H1 (cell line): ENCODE data around the gene CCBE1. TPM values are rescaled to one million over a fixed set of nuclear protein-coding genes. Genes with fewer than 3 reads are reported as not detected.

Experiments
- CTCF ChIA-PET: fragments of 300-600 bp; sonication (Branson Sonifier 250); formaldehyde crosslinking; loops from one replicate; lab custom pipeline; 2021; ENCODE audit not compliant: partially characterized antibody; lab: Charles Lee
- POLR2A ChIA-PET: fragments of 300-600 bp; sonication (Branson Sonifier 250); formaldehyde crosslinking; loops from one replicate; lab custom pipeline; 2021; ENCODE audit warnings: inconsistent platforms; ENCODE audit not compliant: partially characterized antibody; lab: Charles Lee
- DNase-seq, 2 experiments: peaks; one replicate each; pipeline versions ENCODE4 v3.0.0 to v3.0.0-alpha.2; 2010 to 2022; ENCODE audit warnings: low spot score in 2 of 2, low read depth in 1 of 2, mixed read lengths in 1 of 2
- FAIRE-seq: peaks from 2 replicates; lab custom pipeline; 2011; peaks lifted over from hg19 to GRCh38; lab: Jason Lieb, UNC
- H2AFZ ChIP-seq: 2 replicates; pipeline ENCODE4 v1.8.1; 2012; ENCODE audit warnings: low read length, inconsistent platforms
- H2AK5ac ChIP-seq: 2 replicates; pipeline ENCODE4 v1.6.1; 2013; ENCODE audit warnings: low read depth, low read length
- H2BK120ac ChIP-seq: replicated peaks from 2 replicates; pipeline ENCODE3; 2013; ENCODE audit warnings: low read depth, low read length, inconsistent platforms
- H2BK12ac ChIP-seq: 2 replicates; pipeline ENCODE4 v1.6.1; 2013; ENCODE audit warnings: low read depth, low read length
- H2BK15ac ChIP-seq: 2 replicates; pipeline ENCODE4 v1.6.1; 2013; ENCODE audit warnings: low read length
- H2BK20ac ChIP-seq: 2 replicates; pipeline ENCODE4 v1.6.1; 2013; ENCODE audit warnings: low read length
- H2BK5ac ChIP-seq: 2 replicates; pipeline ENCODE4 v1.6.1; 2013; ENCODE audit warnings: low read depth, low read length
- H3K14ac ChIP-seq: 2 replicates; pipeline ENCODE4 v1.6.1; 2013; ENCODE audit warnings: inconsistent platforms; ENCODE audit not compliant: insufficient read length
- H3K18ac ChIP-seq: 2 replicates; pipeline ENCODE4 v1.6.1; 2013; ENCODE audit warnings: low read length; ENCODE audit errors: extremely low read depth
- H3K23ac ChIP-seq: 2 replicates; pipeline ENCODE4 v1.6.1; 2013; ENCODE audit warnings: inconsistent platforms; ENCODE audit not compliant: insufficient read length
- H3K23me2 ChIP-seq: 2 replicates; pipeline ENCODE4 v1.6.1; 2013; ENCODE audit warnings: low read depth, low read length
- H3K27ac ChIP-seq: 2 replicates; pipeline ENCODE4 v1.6.1; 2011; ENCODE audit warnings: low read depth, low read length, inconsistent platforms
- H3K27me3 ChIP-seq, 4 experiments: replicated peaks in 1 of 4; 1 replicate in 1 of 4; 2 replicates in 3 of 4; pipeline versions ENCODE4 v1.6.1 to v1.8.1; 2011 to 2013; ENCODE audit warnings: low read length in 3 of 4, mild to moderate bottlenecking in 3 of 4, inconsistent platforms in 2 of 4, mixed read lengths in 2 of 4, moderate library complexity in 1 of 4; ENCODE audit not compliant: control insufficient read depth in 3 of 4, insufficient read depth in 3 of 4; ENCODE audit errors: extremely low read depth in 1 of 4
- H3K36me3 ChIP-seq, 4 experiments: 2 replicates each; pipeline versions ENCODE4 v1.6.1 to v1.8.1; 2011 to 2013; ENCODE audit warnings: mild to moderate bottlenecking in 4 of 4, low read length in 3 of 4, moderate library complexity in 2 of 4, control low read depth in 1 of 4, inconsistent platforms in 1 of 4; ENCODE audit not compliant: insufficient read depth in 4 of 4, control insufficient read depth in 2 of 4
- H3K4ac ChIP-seq: replicated peaks from 2 replicates; pipeline ENCODE3; 2013; ENCODE audit warnings: low read length, low read depth, mixed read lengths, inconsistent platforms; ENCODE audit not compliant: insufficient read length
- H3K4me1 ChIP-seq, 4 experiments: replicated peaks in 1 of 4; 1 replicate in 1 of 4; 2 replicates in 3 of 4; pipeline versions ENCODE4 v1.6.1 to v1.8.1; 2011 to 2013; ENCODE audit warnings: low read length in 3 of 4, inconsistent platforms in 2 of 4, mixed read lengths in 1 of 4; ENCODE audit not compliant: insufficient read depth in 4 of 4, control insufficient read depth in 3 of 4
- H3K4me2 ChIP-seq, 2 experiments: 2 replicates each; pipeline versions ENCODE4 v1.6.1 to v1.8.1; 2011 to 2013; ENCODE audit warnings: low read depth in 2 of 2, low read length in 2 of 2, control low read depth in 1 of 2, inconsistent platforms in 1 of 2, mild to moderate bottlenecking in 1 of 2; ENCODE audit not compliant: insufficient read depth in 1 of 2
- H3K4me3 ChIP-seq, 4 experiments: fragments of 200-600, 300-600 bp in 1 of 4; sonication (generic), shearing (Covaris generic), sonication (Bioruptor Twin) in 1 of 4; 2 replicates each; pipeline versions ENCODE4 v1.5.1 to v1.8.1; 2011 to 2016; ENCODE audit warnings: low read length in 4 of 4, low read depth in 3 of 4, control low read depth in 2 of 4, inconsistent platforms in 2 of 4, mild to moderate bottlenecking in 2 of 4, mixed read lengths in 1 of 4, moderate library complexity in 1 of 4; ENCODE audit not compliant: insufficient read depth in 2 of 4; ENCODE audit errors: extremely low read depth in 1 of 4
- H3K56ac ChIP-seq: replicated peaks from 2 replicates; pipeline ENCODE3; 2013; ENCODE audit warnings: low read depth, mild to moderate bottlenecking, mixed read lengths, low read length, inconsistent platforms; ENCODE audit not compliant: insufficient read length
- H3K79me1 ChIP-seq: 2 replicates; pipeline ENCODE4 v1.6.1; 2013; ENCODE audit warnings: low read depth, low read length, control low read depth
- H3K79me2 ChIP-seq, 2 experiments: 2 replicates each; pipeline versions ENCODE4 v1.6.1 to v1.8.1; 2012 to 2013; ENCODE audit warnings: low read length in 2 of 2, mild to moderate bottlenecking in 2 of 2, inconsistent platforms in 1 of 2; ENCODE audit not compliant: insufficient read depth in 2 of 2, control insufficient read depth in 1 of 2
- H3K9ac ChIP-seq, 4 experiments: replicated peaks in 1 of 4; 1 replicate in 1 of 4; 2 replicates in 3 of 4; pipeline versions ENCODE4 v1.6.1 to v1.8.1; 2011 to 2013; ENCODE audit warnings: low read depth in 3 of 4, low read length in 3 of 4, control low read depth in 2 of 4, mild to moderate bottlenecking in 2 of 4, moderate library complexity in 2 of 4, inconsistent platforms in 1 of 4; ENCODE audit errors: extremely low read depth in 1 of 4
- H3K9me3 ChIP-seq, 2 experiments: 2 replicates each; pipeline versions ENCODE4 v1.6.1 to v1.8.1; 2012 to 2013; ENCODE audit warnings: mild to moderate bottlenecking in 2 of 2, moderate library complexity in 2 of 2, control low read depth in 1 of 2, inconsistent platforms in 1 of 2, low read depth in 1 of 2, low read length in 1 of 2, mixed read lengths in 1 of 2; ENCODE audit not compliant: insufficient read depth in 2 of 2
- H4K20me1 ChIP-seq, 2 experiments: replicated peaks in 1 of 2; 2 replicates each; pipeline versions ENCODE3 to v1.8.1; 2011 to 2013; ENCODE audit warnings: inconsistent platforms in 2 of 2, low read length in 2 of 2, mild to moderate bottlenecking in 1 of 2; ENCODE audit not compliant: insufficient read depth in 2 of 2, control insufficient read depth in 1 of 2
- H4K5ac ChIP-seq: 2 replicates; pipeline ENCODE4 v1.6.1; 2013; ENCODE audit warnings: low read length, low read depth, mixed read lengths, inconsistent platforms; ENCODE audit not compliant: insufficient read length
- H4K8ac ChIP-seq: 2 replicates; pipeline ENCODE4 v1.8.0; 2013; ENCODE audit warnings: mild to moderate bottlenecking, moderate library complexity, low read length, inconsistent platforms; ENCODE audit not compliant: insufficient read depth; ENCODE audit errors: extremely low read depth
- H4K91ac ChIP-seq: replicated peaks from 2 replicates; pipeline ENCODE3; 2013; ENCODE audit warnings: low read length, mixed read lengths, inconsistent platforms; ENCODE audit not compliant: insufficient read length
- BACH1 ChIP-seq: IDR thresholded peaks from 2 replicates; pipeline ENCODE4 v1.6.1; 2012; ENCODE audit warnings: low read length, improper control_type of control experiment
- GABPA ChIP-seq: IDR thresholded peaks from 2 replicates; pipeline ENCODE4 v1.6.1; 2011; ENCODE audit warnings: mild to moderate bottlenecking, low read length, moderate library complexity, borderline replicate concordance; ENCODE audit not compliant: insufficient read depth
- POU5F1 ChIP-seq: IDR thresholded peaks from 2 replicates; pipeline ENCODE4 v1.6.1; 2011; ENCODE audit warnings: low read depth, mild to moderate bottlenecking, low read length, moderate library complexity
- RFX5 ChIP-seq: IDR thresholded peaks from 2 replicates; pipeline ENCODE4 v1.6.1; 2011; ENCODE audit warnings: low read depth, low read length, improper control_type of control experiment, borderline replicate concordance
- WGBS, 2 experiments: shearing (Covaris generic) in 1 of 2; methylation state at CpG; one replicate each; pipeline versions ENCODE4 v1.1.6 to v1.1.7; 2013 to 2015; ENCODE audit warnings: low lambda C conversion rate in 2 of 2, mixed read lengths in 2 of 2, inconsistent platforms in 1 of 2, low coverage in 1 of 2, missing lambda C conversion rate in 1 of 2; ENCODE audit not compliant: insufficient replicate concordance in 2 of 2, insufficient coverage in 1 of 2, insufficient read length in 1 of 2; ENCODE audit errors: extremely low coverage in 1 of 2, missing lambda C conversion rate in 1 of 2; 5-methylcytosine and 5-hydroxymethylcytosine counted together
- polyA plus RNA-seq, 7 experiments: library from polyadenylated mRNA; depleted of rRNA in 3 of 7; stranded (reverse) in 5 of 7; unstranded in 2 of 7; fragments of >200 nt in 5 of 7; fragments of 200-250 nt in 2 of 7; gene quantifications; 1 replicate in 5 of 7; 2 replicates in 1 of 7; 4 replicates in 1 of 7; pipeline versions ENCODE4 v1.2.1 to v1.2.3, GENCODE V29; 2011 to 2013; ENCODE audit warnings: missing spikeins in 2 of 7, mixed read lengths in 2 of 7
- total RNA-seq: library from RNA; stranded (reverse); fragmentation: NEBNext Ultra II Directional; extraction: Animal tissue kit (Norgen Biotek cat#: 25700); gene quantifications from 2 replicates; pipeline ENCODE4 v1.2.1, GENCODE V29; 2021

CCBE1 gene
- total and polyA plus RNA-seq, 2 of the 8 experiments (the other 6 are each of a cell fraction or from before 2014, with no cell fraction given): 2.1 to 2.6 TPM

GRCh38 chr18:59657012-59657411 is 40.2 kb downstream of the CCBE1 start:
- WGBS, 2 experiments: 86% methylated on average over 5 of the region's 5 CpGs; no CpG with 5 or more reads in 1 of the 2 experiments
- ChIA-PET CTCF (interaction anchor here (1.1 kb wide), 1 partner anchor 11 kb away, joined by 3 read pairs; no protein-coding TSS in a partner anchor), POLR2A (no interaction called here)
- H2BK5ac ChIP-seq: no peak overlapping the region
- no peak overlapping the region for H3K18ac ChIP-seq
- no peaks in the 10 kb centered on the region for H3K27me3 ChIP-seq
- H3K9ac ChIP-seq: no peak overlapping the region
- H4K91ac ChIP-seq: no peak overlapping the region
- H2AK5ac ChIP-seq: no peak overlapping the region
- H3K79me1 ChIP-seq: no peaks in the 10 kb centered on the region; the same call in 1 of the 2 replicates
- H3K4me2 ChIP-seq: no peak overlapping the region
- H2BK20ac ChIP-seq: no peak overlapping the region
- no peak overlapping the region for H4K5ac ChIP-seq
- H3K23ac ChIP-seq: no peak overlapping the region
- no peak overlapping the region for H2BK15ac ChIP-seq
- DNase-seq: no peak
- H2BK12ac ChIP-seq: no peak overlapping the region
- no peak overlapping the region for H3K14ac ChIP-seq
- no peak overlapping the region for H3K4me3 ChIP-seq
- H3K27ac ChIP-seq: no peak overlapping the region
- no peaks in the 10 kb centered on the region; the same call in 1 of the 2 replicates for H3K23me2 ChIP-seq
- no peaks in the 10 kb centered on the region for H3K9me3 ChIP-seq
- no peak overlapping the region; the same call in 1 of the 2 replicates for H2AFZ ChIP-seq
- no peak for FAIRE-seq
- H2BK120ac ChIP-seq: no peak overlapping the region
- H3K79me2 ChIP-seq: no peaks in the 10 kb centered on the region
- no peak overlapping the region for H3K56ac ChIP-seq
- no peaks in the 10 kb centered on the region for H4K20me1 ChIP-seq
- H3K4ac ChIP-seq: no peak overlapping the region
- TF ChIP-seq BACH1 (no peak), RFX5 (no peak), GABPA (no peak), POU5F1 (no peak)
- no peak overlapping the region for H4K8ac ChIP-seq
- no peaks in the 10 kb centered on the region; a peak in 2 of 7 replicates for H3K4me1 ChIP-seq
- no peaks in the 10 kb centered on the region for H3K36me3 ChIP-seq
